GM12873 (cell line): ENCODE measurements around the gene ABO.

ENCODE experiments used
- CTCF ChIP-seq: IDR thresholded peaks from 2 replicates; pipeline ENCODE4 v1.5.1; 2012; ENCODE audit warnings: low read depth, mild to moderate bottlenecking, moderate library complexity, low read length, control low read depth; ENCODE audit not compliant: insufficient read depth; ENCODE audit errors: missing control alignments

ABO gene

DNA sequence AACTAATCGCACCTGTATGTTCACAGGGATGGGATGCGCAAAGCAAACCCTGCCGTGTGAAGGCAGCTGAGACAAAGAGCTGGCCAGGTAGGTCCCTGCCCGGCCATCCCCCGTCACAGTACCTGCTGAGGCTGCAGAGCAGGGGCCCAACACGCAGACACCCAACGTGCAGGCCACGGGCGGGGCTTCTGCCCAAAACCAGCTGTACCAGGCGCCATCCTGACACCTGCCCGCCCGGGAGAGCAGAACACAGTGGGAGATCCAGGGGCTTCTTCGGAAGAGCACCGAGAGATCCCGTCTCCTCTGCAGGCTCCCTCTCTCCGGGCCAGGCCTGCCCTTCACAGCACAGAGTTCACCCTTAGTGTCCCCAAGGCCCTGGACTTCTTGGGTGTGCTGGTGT is 28.4 kb downstream of the ABO start:
- no peak for TF ChIP-seq CTCF

DNA sequence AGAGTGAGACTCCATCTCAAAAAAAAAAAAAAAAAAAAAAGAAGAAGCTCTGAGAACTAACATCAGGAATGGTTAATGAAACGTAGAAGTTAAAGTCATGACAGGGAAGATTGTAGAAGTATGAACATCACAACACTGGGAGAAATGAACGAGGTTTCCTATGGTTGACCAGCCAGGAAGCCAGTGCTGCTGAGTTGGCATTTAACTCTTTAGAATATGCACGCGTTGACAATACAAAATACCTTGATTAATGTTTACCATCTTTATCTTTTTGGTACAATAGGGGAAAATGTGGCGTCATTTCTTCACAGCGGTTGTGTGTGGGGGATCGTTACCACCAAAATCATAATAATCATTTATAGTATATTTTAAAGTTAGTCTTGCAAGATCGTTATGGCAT is 32.0 kb downstream of the ABO start:
- no peak for TF ChIP-seq CTCF

- TF ChIP-seq CTCF, result no peak
Measured at GRCh38 chr9:133242241-133242640, 32.8 kb downstream of the ABO start.

- no peak for TF ChIP-seq CTCF
Measured at GRCh38 chr9:133239533-133240090, 35.4 kb downstream of the ABO start.

GRCh38 chr9:133238851-133239532 is 36.0 kb downstream of the ABO start:
- peak; percentile 73 for TF ChIP-seq CTCF

GRCh38 chr9:133238272-133238850 is 36.6 kb downstream of the ABO start:
- no peak for TF ChIP-seq CTCF

GRCh38 chr9:133237035-133237731 is 37.8 kb downstream of the ABO start:
- no peak for TF ChIP-seq CTCF
